Measurements from ENCODE around the gene KAT7. TPM values are rescaled to one million over a fixed set of nuclear protein-coding genes. Genes with fewer than 3 reads are reported as not detected.

KAT7 gene
- total and polyA plus RNA-seq, 10 of the 15 experiments (the other 5 are each of a cell fraction or from before 2014, with no cell fraction given) = 6.6 to 45.8 (median 26.3) TPM

DNA sequence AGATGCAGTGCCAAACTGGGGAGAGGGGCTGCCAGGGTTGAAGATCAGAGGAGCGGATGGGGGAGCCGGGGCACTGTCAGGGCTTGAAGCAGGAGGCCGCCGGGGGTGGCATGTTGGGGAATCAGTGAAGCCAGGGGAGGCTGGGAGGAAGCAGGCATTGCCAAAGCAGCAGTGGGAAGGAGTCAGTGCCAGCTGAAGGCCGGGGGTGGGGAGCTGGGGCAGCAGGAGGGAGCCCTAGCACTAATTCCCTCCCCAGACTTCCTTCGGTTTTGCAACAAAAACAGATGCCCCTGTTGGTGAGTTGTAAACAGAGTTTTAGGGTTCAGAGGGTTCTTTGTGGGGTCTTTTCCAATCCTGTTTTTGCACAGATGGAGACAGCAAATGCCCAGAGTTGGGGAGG lies 70.3 kb downstream of the KAT7 start:
- no peaks in the 10 kb centered on the region for H3K9me3 ChIP-seq (replicated peaks; ENCODE audit: control insufficient read depth, insufficient read depth, low read length)
- no peak overlapping the region for H3K9ac ChIP-seq (ENCODE audit: control insufficient read depth, insufficient read depth, low read length)
- H2AFZ ChIP-seq (ENCODE audit: control insufficient read depth, low read depth, low read length) = no peak overlapping the region
- intact Hi-C loops (cut with micrococcal nuclease; ENCODE audit: unreplicated experiment) = no loop called here
- CTCF ChIA-PET = interaction anchor here (1.3 to 8.4 kb wide), 2 partner anchors 138 to 301 kb away, joined by 5 to 103 read pairs; partner anchors contain the start of gene DLX3
- DNase-seq (ENCODE audit: low read depth, low spot score) (no peak), ATAC-seq (no peak), FAIRE-seq (no peak)
- H3K27me3 ChIP-seq (replicated peaks in 1 of 2; ENCODE audit: control insufficient read depth in 2 of 2, insufficient read depth in 2 of 2, low read length in 1 of 2) = no peaks in the 10 kb centered on the region
- RAD21 ChIA-PET (ENCODE audit: unreplicated experiment) = no interaction called here
- POLR2A ChIA-PET = no interaction called here
- H3K36me3 ChIP-seq (ENCODE audit: control insufficient read depth in 2 of 2, insufficient read depth in 2 of 2, low read length in 1 of 2) = no peaks in the 10 kb centered on the region
- 4% methylated on average over 6 of the region's 6 CpGs for WGBS (ENCODE audit: insufficient coverage, insufficient replicate concordance, low lambda C conversion rate, missing lambda C conversion rate)
- H3K79me2 ChIP-seq (ENCODE audit: control insufficient read depth, insufficient read depth, low read length) = no peaks in the 10 kb centered on the region
- H3K4me2 ChIP-seq (ENCODE audit: control insufficient read depth, insufficient read depth) = no peak overlapping the region
- no peaks in the 10 kb centered on the region for H4K20me1 ChIP-seq (ENCODE audit: control insufficient read depth, insufficient read depth)
- BruUV-seq (replicated peaks) = no TSS peak
- SMC1A ChIA-PET (ENCODE audit: uncharacterized antibody, unreplicated experiment) = no interaction called here
- no peaks in the 10 kb centered on the region for H3K4me1 ChIP-seq (ENCODE audit: control insufficient read depth, insufficient read depth, low read length)
- H3K27ac ChIP-seq (ENCODE audit: control insufficient read depth, insufficient read depth) = no peak overlapping the region
- no peak overlapping the region for H3K4me3 ChIP-seq
- in situ Hi-C loops (cut with MboI) = no loop called here
- TF ChIP-seq NBN (IDR thresholded peaks at IDR 0.05) (no peak), CEBPZ (IDR thresholded peaks at IDR 0.05; ENCODE audit: low read depth, low read length) (no peak), REST (IDR thresholded peaks at IDR 0.05; ENCODE audit: low read depth, low read length) (no peak), FOXM1 (IDR thresholded peaks at IDR 0.05; ENCODE audit: low read depth, low read length) (no peak), ETV6 (conservative IDR thresholded peaks at IDR 0.05 in 1 of 2, IDR thresholded peaks at IDR 0.05 in 1 of 2; ENCODE audit: borderline replicate concordance in 1 of 2, low read depth in 1 of 2) (no peak), SREBF1 (IDR thresholded peaks at IDR 0.05; ENCODE audit: low read length) (no peak), RELA (IDR thresholded peaks at IDR 0.05; ENCODE audit: borderline replicate concordance, partially characterized antibody) (no peak), TCF7 (IDR thresholded peaks at IDR 0.05; ENCODE audit: borderline replicate concordance) (no peak), KDM1A (IDR thresholded peaks at IDR 0.05; ENCODE audit: borderline replicate concordance) (no peak), RFX5 (IDR thresholded peaks at IDR 0.05; ENCODE audit: low read depth, low read length) (no peak), SMARCA5 (IDR thresholded peaks at IDR 0.05) (no peak), SMAD1 (IDR thresholded peaks at IDR 0.05; ENCODE audit: low read depth, partially characterized antibody) (no peak), CHD4 (IDR thresholded peaks at IDR 0.05) (no peak), IKZF1 (conservative IDR thresholded peaks at IDR 0.05) (no peak), IKZF2 (IDR thresholded peaks at IDR 0.05) (no peak)
- TF ChIP-seq, protein P1, sequence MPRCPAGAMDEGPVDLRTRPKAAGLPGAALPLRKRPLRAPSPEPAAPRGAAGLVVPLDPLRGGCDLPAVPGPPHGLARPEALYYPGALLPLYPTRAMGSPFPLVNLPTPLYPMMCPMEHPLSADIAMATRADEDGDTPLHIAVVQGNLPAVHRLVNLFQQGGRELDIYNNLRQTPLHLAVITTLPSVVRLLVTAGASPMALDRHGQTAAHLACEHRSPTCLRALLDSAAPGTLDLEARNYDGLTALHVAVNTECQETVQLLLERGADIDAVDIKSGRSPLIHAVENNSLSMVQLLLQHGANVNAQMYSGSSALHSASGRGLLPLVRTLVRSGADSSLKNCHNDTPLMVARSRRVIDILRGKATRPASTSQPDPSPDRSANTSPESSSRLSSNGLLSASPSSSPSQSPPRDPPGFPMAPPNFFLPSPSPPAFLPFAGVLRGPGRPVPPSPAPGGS (IDR thresholded peaks at IDR 0.05; ENCODE audit: borderline replicate concordance, insufficient read depth, low read depth, low read length, poor library complexity, severe bottlenecking) = no peak

Data from GM12878 (cell line).